Karpas-422 (cell line): ENCODE data around the gene HSDL2. TPM values are rescaled to one million over a fixed set of nuclear protein-coding genes. Genes with fewer than 3 reads are reported as not detected.

Experiments
- DNase-seq: peaks from one replicate; pipeline ENCODE4 v3.0.0-alpha.2; 2015
- H2AFZ ChIP-seq: fragments of 200-600 bp; sonication (generic); 2 replicates; pipeline ENCODE4 v1.6.1; 2014; ENCODE audit warnings: antibody characterized with exemption, low read length, mixed read lengths
- H3K27ac ChIP-seq: fragments of 200-600 bp; sonication (generic); 2 replicates; pipeline ENCODE4 v1.5.1; 2014; ENCODE audit warnings: mild to moderate bottlenecking, low read length, moderate library complexity
- H3K27me3 ChIP-seq: fragments of 200-600 bp; sonication (generic); 2 replicates; pipeline ENCODE4 v1.6.1; 2014; ENCODE audit warnings: low read length, mixed read lengths
- H3K36me3 ChIP-seq: fragments of 200-600 bp; sonication (generic); 2 replicates; pipeline ENCODE4 v1.6.1; 2014; ENCODE audit warnings: low read length, mixed read lengths; ENCODE audit not compliant: insufficient read depth
- H3K4me1 ChIP-seq: fragments of 200-600 bp; sonication (generic); 2 replicates; pipeline ENCODE4 v1.6.1; 2014; ENCODE audit warnings: mild to moderate bottlenecking, low read length, mixed read lengths
- H3K4me2 ChIP-seq: fragments of 200-600 bp; sonication (generic); 2 replicates; pipeline ENCODE4 v1.6.1; 2014; ENCODE audit warnings: low read length, low read depth, mild to moderate bottlenecking; ENCODE audit not compliant: poor library complexity, severe bottlenecking
- H3K4me3 ChIP-seq: fragments of 200-600 bp; sonication (generic); 2 replicates; pipeline ENCODE4 v1.5.1; 2014; ENCODE audit warnings: mild to moderate bottlenecking, antibody characterized with exemption, low read length, mixed read lengths
- H3K79me2 ChIP-seq: fragments of 200-600 bp; sonication (generic); 2 replicates; pipeline ENCODE4 v1.6.1; 2014; ENCODE audit warnings: mild to moderate bottlenecking, low read length, mixed read lengths
- H3K9ac ChIP-seq: fragments of 200-600 bp; sonication (generic); 2 replicates; pipeline ENCODE4 v1.6.0; 2014; ENCODE audit warnings: low read length
- H3K9me2 ChIP-seq: fragments of 200-600 bp; sonication (generic), shearing (Covaris generic); replicated peaks from 2 replicates; pipeline ENCODE4 v1.6.0; 2014; ENCODE audit warnings: mild to moderate bottlenecking, low read length, moderate library complexity; ENCODE audit not compliant: insufficient read depth
- H3K9me3 ChIP-seq: fragments of 300-700, 200-600 bp; sonication (generic); 2 replicates; pipeline ENCODE4 v1.6.1; 2014; ENCODE audit warnings: low read length, mixed read lengths
- H4K20me1 ChIP-seq: fragments of 200-600 bp; sonication (generic); 2 replicates; pipeline ENCODE4 v1.6.1; 2014; ENCODE audit warnings: mild to moderate bottlenecking, antibody characterized with exemption, low read length, low read depth; ENCODE audit not compliant: insufficient read depth
- total RNA-seq: library from RNA; depleted of rRNA; stranded (reverse); fragments of >200 nt; shearing (Covaris generic); gene quantifications from 2 replicates; pipeline ENCODE4 v1.2.3, GENCODE V29; 2014; ENCODE audit warnings: low replicate concordance

The HSDL2 gene
- total RNA-seq, 1 experiment from 2014 or later: 47.3 TPM

DNA sequence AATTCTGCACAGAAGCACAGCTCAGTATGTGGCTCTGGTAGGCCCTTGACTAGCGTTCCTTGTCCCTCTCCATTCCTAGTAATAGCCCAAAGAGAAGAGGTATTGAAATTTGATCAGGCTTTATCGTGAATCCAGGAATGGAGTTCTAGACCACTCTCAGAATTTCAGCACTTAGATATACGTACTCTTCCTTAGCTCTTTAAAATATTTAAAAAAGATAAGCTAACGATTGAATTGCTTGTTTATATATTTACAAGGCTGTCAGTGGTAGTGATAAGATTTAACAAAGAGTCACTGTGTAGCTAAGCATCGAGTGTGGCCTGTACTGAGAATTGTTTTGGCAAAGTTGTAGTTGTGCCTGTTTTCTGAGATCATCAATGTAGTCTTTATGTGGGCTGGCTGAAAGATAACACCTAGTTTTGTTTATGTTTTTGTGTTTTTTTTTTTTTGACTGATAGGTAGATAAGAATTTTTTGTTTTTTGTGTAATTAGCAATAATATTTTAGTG lies 109.2 kb downstream of the HSDL2 start:
- peaks cover 46% of the 10 kb centered on the region for H3K4me1 ChIP-seq
- no peaks in the 10 kb centered on the region for H3K27me3 ChIP-seq
- peak overlapping the region; percentile 65 for H3K27ac ChIP-seq
- no peak overlapping the region for H2AFZ ChIP-seq
- peaks cover 96% of the 10 kb centered on the region for H3K79me2 ChIP-seq
- H3K9me2 ChIP-seq: no peaks in the 10 kb centered on the region
- peak overlapping the region; percentile 89 for H3K4me3 ChIP-seq
- peaks cover 8% of the 10 kb centered on the region; the same call in 1 of the 2 replicates for H4K20me1 ChIP-seq
- H3K9me3 ChIP-seq: no peaks in the 10 kb centered on the region
- peak overlapping the region; percentile 85 for H3K4me2 ChIP-seq
- peaks cover 38% of the 10 kb centered on the region for H3K36me3 ChIP-seq
- no peak for DNase-seq
- H3K9ac ChIP-seq: peak overlapping the region; percentile 90

DNA sequence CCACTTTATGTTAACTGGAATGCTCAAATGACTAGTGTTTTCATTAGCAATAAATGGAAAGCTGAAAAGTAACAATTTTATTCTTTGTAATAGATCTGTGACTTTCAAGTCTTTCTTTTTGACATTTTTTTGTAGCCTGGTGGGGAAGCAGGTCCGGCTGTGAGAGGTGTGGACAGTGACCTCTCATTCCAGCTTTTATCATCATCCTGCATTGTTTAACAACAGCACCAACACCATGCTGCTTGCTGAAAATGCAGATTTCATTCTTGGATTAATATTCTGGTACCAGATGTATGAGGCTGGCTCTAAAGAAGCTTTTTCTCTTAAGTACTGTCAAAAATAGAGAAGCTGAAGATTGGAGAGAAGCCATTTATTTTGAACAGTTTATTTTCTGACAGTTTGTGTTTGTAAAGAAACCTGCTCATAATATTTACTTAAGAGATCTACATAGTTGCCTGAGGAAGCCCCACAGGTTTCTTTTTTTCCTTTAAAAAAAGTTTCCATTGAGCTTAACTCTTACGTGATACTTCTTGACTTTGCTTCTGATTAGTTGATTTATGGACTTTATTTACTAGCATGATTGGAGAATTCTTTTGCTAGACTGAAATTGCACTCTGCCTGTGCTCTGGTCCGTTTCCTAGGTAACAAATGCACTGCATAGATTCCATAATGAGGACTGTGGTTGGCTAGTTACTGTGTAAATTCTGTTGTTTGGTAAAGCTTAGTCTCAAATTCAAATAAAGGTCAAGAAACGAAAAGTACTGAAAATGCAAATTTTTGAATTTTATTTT lies 110.2 kb downstream of the HSDL2 start:
- no peaks in the 10 kb centered on the region for H3K27me3 ChIP-seq
- peak overlapping the region; percentile 85 for H3K4me2 ChIP-seq
- H3K27ac ChIP-seq: peak overlapping the region; percentile 65; the same call in 1 of the 2 replicates
- peak overlapping the region; percentile 89; the same call in 1 of the 2 replicates for H3K4me3 ChIP-seq
- H3K9me3 ChIP-seq: no peaks in the 10 kb centered on the region
- H3K79me2 ChIP-seq: peaks cover 96% of the 10 kb centered on the region
- H3K9ac ChIP-seq: 0 out of 2 replicates have a peak overlapping the region, but pooled peaks have one; percentile 10
- H3K4me1 ChIP-seq: peaks cover 47% of the 10 kb centered on the region
- H3K36me3 ChIP-seq: peaks cover 46% of the 10 kb centered on the region
- H2AFZ ChIP-seq: no peak overlapping the region
- H4K20me1 ChIP-seq: peaks cover 8% of the 10 kb centered on the region; the same call in 1 of the 2 replicates
- DNase-seq: peak; percentile 57
- no peaks in the 10 kb centered on the region for H3K9me2 ChIP-seq

DNA sequence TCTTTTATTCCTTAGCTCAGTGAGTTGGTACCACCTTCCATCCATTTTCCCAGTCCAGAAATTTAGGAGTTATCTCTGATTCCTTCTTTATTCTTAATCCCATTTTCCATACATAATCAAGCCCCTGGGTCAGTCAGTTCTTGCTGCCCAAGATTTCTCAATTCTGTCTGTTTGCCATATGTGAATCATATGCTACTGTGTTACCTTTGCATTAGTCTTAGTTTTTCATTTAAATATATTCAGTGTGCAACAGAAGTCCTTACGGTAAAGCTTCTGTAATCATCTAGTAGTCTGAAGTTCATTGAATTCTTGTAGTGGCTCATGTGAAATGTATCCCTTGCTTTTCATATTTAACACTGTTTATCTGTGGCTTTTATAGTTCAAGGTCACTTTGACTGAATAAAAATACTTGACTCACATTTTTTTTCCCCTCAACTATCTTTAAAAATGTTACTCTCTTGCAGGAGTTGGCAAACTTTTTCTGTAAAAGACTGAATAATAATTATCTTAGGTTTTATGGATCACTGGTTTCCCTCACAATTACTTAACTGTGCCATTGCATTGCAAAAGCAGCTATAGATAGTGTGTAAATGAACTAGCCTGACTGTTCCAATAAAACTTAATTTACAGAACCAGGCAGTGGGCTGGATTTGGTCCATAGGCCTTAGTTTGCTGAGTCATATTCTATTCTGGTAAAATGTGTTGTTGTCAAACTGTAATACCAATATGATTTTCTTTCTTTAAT lies 113.7 kb downstream of the HSDL2 start:
- no peak overlapping the region for H3K9ac ChIP-seq
- H3K27ac ChIP-seq: peak overlapping the region; percentile 12; the same call in 1 of the 2 replicates
- DNase-seq: no peak
- H2AFZ ChIP-seq: no peak overlapping the region
- H3K36me3 ChIP-seq: peaks cover 62% of the 10 kb centered on the region
- H3K9me3 ChIP-seq: no peaks in the 10 kb centered on the region
- H3K79me2 ChIP-seq: peaks cover 100% of the 10 kb centered on the region
- H3K4me3 ChIP-seq: no peak overlapping the region
- peaks cover 39% of the 10 kb centered on the region for H3K4me1 ChIP-seq
- H3K9me2 ChIP-seq: no peaks in the 10 kb centered on the region
- H4K20me1 ChIP-seq: 0 out of 2 replicates have a peak, but pooled peaks cover under 1% of the 10 kb centered on the region
- no peaks in the 10 kb centered on the region for H3K27me3 ChIP-seq
- H3K4me2 ChIP-seq: no peak overlapping the region

DNA sequence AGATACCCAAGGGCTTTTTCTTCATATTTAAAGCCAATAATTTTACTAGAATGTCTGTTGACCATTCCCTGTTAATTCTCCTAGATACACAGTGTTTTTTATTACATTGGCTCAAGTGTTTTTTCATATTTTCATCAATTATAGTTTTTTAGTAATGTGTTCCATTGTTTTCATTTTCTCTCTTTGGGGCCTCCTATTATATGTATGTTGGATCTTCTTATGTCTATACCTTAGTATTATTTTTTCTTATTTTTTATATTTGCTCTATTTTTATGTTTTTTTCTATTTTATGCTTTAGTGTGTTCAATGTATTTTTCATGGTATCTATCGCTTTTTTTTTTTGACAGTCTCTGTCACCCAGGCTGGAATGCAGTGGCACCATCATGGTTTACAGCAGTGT lies 114.2 kb downstream of the HSDL2 start:
- Histone ChIP-seq H2AFZ (no peak overlapping the region), H3K4me3 (no peak overlapping the region)

DNA sequence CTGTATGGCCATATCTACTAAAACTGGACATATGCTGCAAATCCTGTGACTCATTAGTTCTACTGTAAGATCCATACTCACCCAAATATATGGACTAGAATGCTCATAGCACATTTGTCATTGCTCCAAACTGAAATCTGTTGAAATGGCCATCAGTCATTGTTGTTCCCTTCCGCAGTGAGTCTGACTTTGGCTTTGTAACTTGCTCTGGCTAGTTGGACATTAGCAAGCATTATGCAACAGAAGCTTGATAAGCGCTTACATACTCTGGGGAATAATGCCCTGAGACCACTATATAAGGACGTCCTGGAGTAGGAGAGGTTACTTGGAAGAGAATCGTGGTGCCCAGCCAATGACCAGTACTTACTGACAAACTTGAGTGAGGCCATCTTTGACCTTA lies 115.7 kb downstream of the HSDL2 start:
- Histone ChIP-seq H3K9me2 (no peaks in the 10 kb centered on the region), H3K4me3 (no peak overlapping the region), H4K20me1 (no peaks in the 10 kb centered on the region), H3K9ac (no peak overlapping the region), H3K27me3 (no peaks in the 10 kb centered on the region), H3K9me3 (no peaks in the 10 kb centered on the region), H3K4me2 (no peak overlapping the region), H2AFZ (no peak overlapping the region), H3K79me2 (peaks cover 100% of the 10 kb centered on the region), H3K36me3 (peaks cover 61% of the 10 kb centered on the region), H3K4me1 (peaks cover 18% of the 10 kb centered on the region), H3K27ac (no peak overlapping the region)
- no peak for DNase-seq

More for the DNA sequence above, 114.2 kb downstream of the HSDL2 start:
- Histone ChIP-seq H4K20me1 (no peaks in the 10 kb centered on the region), H3K9ac (no peak overlapping the region), H3K4me1 (peaks cover 33% of the 10 kb centered on the region), H3K79me2 (peaks cover 100% of the 10 kb centered on the region), H3K27ac (peak overlapping the region; percentile 12; the same call in 1 of the 2 replicates), H3K27me3 (no peaks in the 10 kb centered on the region), H3K9me2 (no peaks in the 10 kb centered on the region), H3K9me3 (no peaks in the 10 kb centered on the region), H3K36me3 (peaks cover 65% of the 10 kb centered on the region), H3K4me2 (no peak overlapping the region)
- no peak for DNase-seq

DNA sequence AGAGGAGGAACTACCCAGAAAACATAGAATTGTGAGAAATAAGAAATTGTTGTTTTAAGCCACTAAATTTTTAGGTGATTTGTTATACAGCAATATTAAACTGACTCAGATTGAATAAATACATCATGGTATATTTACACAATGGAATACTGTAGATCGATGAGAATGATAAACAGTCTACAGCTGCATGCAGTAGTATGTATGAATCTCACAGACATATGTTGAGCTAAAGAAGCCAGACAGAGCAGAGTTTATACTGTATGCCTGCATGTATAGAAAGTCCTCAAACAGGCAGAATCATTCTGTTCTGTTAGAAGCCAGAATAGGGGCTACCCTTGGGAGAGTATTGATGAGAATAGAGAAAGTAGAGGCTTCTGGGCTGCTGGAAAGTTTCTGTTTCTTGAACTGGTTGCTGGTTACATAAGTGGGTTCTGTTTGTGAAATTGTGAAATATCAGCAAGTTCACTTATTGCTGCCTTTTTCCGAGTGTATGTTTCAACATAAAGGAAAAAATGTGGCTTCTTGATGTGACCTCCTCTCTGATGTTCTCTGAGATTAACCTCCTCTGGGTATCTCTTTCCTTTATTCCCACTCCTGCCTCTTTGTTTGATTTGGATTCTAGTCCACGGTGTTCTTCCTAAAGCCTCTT lies 116.3 kb downstream of the HSDL2 start:
- H3K79me2 ChIP-seq: peaks cover 100% of the 10 kb centered on the region
- DNase-seq: no peak
- H3K4me2 ChIP-seq: no peak overlapping the region
- H3K9me2 ChIP-seq: no peaks in the 10 kb centered on the region
- no peaks in the 10 kb centered on the region for H3K9me3 ChIP-seq
- H3K9ac ChIP-seq: no peak overlapping the region
- H4K20me1 ChIP-seq: no peaks in the 10 kb centered on the region
- H3K27ac ChIP-seq: no peak overlapping the region
- no peaks in the 10 kb centered on the region for H3K27me3 ChIP-seq
- no peak overlapping the region for H3K4me3 ChIP-seq
- H3K36me3 ChIP-seq: peaks cover 55% of the 10 kb centered on the region
- no peak overlapping the region for H2AFZ ChIP-seq
- peaks cover 16% of the 10 kb centered on the region; the same call in 1 of the 2 replicates for H3K4me1 ChIP-seq

DNA sequence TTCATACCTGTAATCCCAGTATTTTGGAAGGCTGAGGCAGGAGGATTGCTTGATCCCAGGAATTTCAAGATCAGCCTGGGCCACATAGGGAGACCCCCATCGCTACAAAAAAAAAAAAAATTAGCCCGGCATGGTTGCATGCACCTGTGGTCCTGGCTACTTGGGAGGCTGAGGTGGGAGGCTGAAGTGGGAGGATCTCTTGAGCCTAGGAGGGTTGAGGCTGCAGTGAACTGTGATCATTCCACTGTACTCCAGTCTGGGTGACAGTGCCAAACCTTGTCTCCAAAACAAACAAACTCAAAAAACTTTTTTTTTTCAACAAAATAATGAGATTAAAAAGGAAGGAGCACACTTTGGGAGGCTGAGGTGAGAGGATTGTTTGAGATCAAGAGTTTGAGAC lies 120.9 kb downstream of the HSDL2 start:
- Histone ChIP-seq H3K9ac (no peak overlapping the region), H3K36me3 (peaks cover 11% of the 10 kb centered on the region; the same call in 1 of the 2 replicates), H3K9me2 (no peaks in the 10 kb centered on the region), H3K4me2 (no peak overlapping the region), H3K27ac (no peak overlapping the region), H2AFZ (no peak overlapping the region), H3K4me3 (no peak overlapping the region), H4K20me1 (no peaks in the 10 kb centered on the region), H3K79me2 (peaks cover 100% of the 10 kb centered on the region), H3K4me1 (no peaks in the 10 kb centered on the region; the same call in 1 of the 2 replicates), H3K27me3 (no peaks in the 10 kb centered on the region), H3K9me3 (no peaks in the 10 kb centered on the region)
- DNase-seq: no peak
